Fibroblast of skin of right quadriceps (primary cell): Measurements from ENCODE around the gene ADGRL1.
A peak's percentile ranks its signal among the peaks of the same experiment; 100 is the strongest.
"Not testable (repeated sequence)": the region's sequence is repeated elsewhere in the genome, so short reads cannot be mapped to it uniquely, and the experiment has no call there.

ENCODE experiments used
- DNase-seq: peaks from one replicate; pipeline ENCODE4 v3.0.0-alpha.2; 2013

The ADGRL1 gene

DNA sequence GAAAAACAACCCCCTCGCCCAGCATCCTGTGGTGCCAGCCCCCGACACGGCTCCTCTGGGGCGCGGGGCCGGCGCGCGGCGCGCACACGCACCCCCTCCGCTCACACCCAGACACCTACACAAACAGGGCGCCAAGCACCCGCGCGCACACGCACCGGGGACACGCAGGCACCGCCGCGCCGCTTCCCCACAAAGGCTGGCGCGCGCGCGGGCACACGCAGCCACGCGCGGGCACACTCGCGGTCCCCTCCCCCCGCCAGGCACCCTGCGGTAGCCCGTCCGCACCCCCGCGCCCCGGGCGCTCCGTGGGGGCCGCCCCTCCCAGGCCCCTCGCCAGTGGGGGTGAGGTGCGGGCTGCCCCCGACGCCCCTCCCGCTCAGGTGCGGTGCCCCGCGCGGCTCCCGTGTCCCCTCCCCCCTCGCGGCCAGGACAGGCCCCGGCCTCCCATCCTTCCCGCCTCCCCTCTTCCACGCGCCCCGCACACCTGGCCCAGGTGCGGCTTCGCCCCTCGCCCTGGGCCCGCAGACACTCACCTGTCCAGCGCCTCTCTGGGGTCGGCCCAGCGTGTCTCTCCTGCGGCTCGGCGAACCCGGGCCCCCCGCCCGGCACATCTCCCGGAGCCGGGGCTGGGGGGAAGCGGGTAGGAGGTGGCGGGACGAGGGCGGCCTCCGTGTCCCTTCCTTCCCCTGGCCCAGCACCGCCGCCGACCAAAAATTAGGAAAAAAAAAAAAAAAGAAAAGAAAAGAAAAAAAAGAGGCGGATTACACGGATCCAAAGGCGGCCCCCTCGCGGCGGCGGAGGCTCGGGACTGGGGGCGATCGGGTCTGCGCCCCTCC lies at the start of gene ADGRL1:
Gene ADGRL1, minus strand, starts transcription at position 718 of the 836 bp plus-strand sequence. CDS start 22,567 bp downstream, outside the sequence.
- not testable (repeated sequence) for DNase-seq

DNA sequence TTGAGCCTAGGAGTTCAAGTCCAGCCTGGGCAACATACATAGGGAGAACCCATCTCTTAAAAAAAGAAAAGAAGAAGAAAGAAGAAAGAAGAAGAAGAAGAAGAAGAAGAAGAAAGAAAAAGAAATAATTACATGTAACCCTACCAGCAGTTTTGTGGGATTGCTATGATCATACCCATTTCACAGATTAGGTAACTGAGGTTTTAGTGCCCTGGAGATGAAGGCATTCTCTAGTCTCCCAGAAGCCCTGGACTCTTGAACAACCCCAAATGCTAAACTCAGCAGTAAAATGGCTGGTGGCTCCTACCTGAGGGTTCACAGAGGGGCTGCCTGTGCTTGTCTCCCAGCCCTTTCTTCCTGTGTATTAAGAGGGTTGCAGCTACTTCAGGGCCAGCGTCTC lies 49.3 kb upstream of the ADGRL1 start:
- not testable (repeated sequence) for DNase-seq

DNA sequence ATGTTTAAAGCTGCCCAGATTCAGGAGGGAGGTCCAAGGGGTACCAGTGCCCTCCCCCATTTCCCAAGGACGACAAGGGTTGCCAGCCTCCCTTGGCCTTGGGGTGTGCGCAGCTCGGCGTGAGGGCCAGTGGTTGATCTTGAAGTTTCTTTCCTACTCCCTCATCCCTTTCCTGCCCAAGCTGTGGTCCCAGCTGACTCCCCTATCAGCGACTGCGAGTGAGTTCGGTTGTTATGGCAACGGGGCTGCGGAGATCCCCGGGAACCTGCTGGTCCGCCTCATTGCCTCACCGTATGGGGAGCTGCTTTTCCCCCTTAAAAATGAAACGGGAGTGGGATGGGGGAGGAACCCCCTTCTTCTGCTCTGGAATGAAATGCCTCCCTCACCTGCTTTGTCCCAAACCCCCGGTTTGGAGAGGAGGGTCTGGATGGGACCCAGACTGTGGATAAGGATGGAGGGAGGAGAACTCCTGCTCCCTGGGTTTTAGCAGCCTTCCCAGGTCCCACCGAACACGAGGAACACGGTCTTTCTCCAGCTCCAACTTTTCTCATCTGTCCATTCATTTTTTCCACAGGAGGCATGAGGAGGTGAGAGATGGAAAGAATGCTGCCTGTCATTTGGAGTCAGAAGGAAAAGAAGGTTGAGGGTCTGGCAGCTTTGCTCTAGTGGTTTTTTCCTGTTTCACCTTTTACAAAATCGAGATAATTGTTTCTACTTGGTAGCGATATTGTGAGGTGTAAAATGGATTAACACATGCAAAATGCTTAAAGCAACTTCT lies 48.0 kb upstream of the ADGRL1 start:
- peak; percentile 12 for DNase-seq

DNA sequence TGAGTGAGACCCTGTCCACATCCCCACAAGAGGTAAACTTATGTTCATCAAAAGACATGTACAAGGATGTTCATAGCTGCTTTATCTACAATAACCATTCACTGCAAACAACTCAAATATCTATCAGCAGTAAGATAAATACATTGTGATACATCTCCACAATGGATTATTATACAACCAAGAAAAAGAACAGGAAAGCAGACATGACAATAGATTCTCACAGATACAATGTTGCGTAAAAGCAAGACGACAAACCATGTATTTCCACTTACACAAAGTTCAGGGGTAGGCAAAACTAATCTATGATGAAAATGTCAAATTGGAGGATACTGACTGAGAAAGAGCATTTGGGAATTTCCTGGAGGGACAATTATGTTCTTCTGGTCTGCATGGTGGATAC lies 46.2 kb upstream of the ADGRL1 start:
- DNase-seq: not testable (repeated sequence)

DNA sequence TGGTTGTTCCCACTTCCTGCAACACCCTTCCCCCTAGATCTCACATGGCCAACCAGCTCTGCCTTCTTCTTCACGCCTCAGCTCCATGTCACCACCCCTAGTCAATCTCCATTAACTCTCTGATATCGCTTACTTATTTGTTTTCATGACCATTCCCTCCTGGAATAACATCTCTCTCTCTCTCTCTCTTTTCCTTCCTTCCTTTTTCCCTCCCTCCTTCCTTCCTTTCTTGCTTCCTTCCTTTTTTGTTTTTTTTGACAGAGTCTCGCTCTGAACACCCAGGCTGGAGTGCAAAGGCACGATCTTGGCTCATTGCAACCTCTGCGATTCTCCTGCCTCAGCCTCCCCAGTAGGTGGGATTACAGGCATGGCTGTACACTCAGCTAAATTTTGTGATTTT lies 44.9 kb upstream of the ADGRL1 start:
- no peak for DNase-seq

DNA sequence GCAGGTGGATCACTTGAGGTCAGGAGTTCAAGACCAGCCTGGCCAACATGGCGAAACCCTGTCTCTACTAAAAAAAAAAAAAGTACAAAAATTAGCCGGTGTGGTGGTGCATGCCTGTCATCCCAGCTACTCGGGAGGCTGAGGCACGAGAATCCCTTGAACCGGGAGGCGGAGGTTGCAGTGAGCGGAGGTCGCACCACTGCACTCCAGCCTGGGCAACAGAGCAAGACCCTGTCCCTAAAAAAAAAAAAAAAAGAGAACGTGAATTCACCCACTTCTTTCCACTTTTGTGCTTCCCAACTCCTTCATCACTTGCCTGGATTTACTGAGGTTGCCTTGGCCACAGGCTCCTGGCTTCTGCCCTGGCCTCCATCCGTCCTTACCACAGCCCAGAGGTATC lies 44.3 kb upstream of the ADGRL1 start:
- not testable (repeated sequence) for DNase-seq

DNA sequence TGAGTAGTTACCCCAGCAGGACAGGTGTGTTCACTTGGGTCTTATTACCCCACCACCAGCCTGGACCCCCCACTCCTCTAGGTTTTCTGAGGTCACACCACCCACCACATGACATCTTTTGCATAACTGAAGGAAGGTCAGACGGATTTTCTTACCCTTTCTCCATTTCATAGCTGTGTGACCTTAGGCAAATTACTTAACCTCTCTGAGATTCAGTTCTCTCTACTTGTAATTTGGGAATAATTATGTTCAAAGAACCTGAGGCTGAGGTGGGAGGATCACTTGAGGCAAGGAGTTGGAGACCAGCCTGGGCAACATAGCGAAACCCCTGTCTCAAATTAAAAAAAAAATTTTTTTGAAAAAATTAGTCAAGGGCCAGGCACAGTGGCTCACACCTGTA lies 43.9 kb upstream of the ADGRL1 start:
- DNase-seq: not testable (repeated sequence)

DNA sequence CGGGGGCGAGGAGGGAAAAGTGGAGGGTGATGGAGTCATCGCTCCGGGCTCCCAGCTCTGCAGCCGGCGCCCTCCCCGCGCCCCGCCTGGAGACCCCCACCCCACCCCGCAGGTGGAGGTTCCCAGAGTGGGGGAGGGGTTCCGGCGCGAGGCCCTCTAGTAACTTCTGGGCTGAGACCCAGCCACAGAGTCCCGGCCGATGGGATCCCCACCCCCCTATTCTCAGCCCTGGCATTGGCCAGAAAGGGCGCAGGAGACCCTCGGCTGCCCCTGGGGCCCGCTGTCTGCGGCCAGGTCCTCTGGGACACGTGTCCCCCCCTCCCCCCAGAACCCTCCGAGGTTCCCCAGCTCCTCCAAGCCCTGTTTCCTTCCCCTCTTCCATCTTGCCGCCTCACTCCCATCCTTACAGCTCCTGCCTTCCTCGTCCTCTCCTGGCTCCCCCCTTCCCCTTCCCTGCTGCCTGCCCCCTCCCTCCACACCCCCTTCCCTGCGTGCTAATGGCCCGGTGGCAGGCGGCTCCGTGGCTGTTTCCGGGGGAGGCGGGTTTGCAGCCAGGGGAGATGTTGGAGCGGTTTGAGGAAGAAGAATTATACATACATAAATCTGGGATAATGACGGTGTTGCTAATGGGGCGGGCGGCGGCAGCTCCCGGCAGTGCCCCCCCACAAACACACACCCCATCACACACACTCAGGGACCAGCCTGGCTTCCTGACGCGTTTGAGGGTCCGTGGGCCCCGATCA lies 43.2 kb upstream of the ADGRL1 start:
- DNase-seq: peak; percentile 41

DNA sequence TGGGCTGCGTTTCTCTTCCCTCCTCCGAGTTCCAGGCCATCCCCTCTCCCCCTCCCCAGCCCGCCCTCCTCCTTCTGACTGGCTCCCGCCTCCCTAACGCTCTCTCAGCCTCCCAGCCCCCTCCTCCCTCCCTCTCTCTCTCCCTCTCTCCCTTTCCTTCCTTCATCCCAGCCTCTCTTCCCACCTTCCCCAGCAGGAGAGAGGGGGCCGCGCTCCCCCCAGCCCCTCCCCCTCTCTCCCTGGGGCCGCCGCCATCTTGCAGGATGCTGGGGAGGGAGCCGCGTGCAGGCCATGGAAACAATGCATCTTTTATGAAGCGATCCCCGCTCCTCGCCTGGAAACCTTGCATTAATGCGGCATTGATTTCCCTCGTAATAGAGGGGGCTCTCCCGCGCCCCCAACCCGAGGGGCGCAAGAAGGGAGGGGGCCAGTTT lies 42.6 kb upstream of the ADGRL1 start:
- peak; percentile 85 for DNase-seq

DNA sequence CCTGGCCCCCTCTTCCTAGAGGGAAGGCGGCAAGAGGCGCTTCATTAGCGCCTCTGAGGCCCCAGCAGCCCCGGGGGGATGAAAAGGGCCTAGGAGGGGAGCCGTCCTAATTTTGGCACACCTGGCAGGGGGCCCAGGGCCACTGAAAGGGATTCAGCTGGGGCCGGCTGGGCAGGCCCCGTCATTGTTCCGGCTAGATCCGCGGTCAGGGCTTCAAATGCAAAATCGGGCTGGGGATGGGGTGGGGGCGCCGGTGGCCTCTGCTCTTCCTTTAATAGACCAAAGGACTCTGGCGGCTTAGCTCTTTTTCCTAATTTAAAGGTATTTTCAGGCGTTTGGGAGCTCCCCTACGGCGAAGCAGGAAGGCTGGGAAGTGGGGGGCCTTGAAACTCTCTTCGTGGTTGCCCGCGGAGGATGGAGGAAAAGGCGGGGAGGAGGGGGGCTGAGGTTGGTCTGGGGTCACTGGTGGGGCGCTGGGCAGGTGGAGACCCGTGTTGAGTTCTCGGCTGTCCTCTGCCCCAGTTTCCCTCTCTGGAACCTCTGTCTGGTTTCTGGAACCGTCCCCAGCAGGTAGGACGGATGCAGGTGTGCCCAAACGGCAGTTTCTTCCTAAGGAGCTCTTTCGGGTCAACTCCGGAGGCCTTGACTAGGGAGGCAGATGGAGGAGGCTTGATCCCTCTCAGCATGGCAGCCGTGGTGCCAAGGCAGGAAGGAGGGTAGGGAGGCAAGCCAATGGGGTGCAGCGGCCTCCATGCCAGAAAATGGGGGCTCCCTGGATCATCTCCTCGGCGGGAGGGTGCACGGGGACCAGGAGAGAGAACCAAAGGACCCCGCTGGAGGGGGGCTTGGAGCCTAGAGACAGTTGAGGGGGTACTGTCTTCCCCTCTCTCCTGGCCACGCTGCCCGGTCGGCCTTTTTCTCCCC lies 41.8 kb upstream of the ADGRL1 start:
- not testable (repeated sequence) for DNase-seq

DNA sequence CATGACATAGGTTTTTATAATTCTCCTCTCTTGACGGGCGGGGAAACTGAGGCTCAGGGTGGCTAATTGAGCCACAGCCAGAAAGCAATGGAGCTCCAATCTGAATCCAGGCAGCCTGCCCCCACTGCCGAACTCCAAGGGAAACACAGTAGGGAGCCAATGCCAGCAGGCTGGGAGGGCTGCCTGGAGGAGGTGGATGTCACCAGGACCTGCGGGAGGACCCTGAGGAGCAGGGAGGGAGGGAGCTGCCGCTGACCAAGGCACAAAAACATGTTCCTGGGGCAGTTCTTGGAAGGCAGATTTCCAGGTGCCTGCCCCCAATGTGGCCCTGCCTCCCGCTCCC lies 41.2 kb upstream of the ADGRL1 start:
- DNase-seq: not testable (repeated sequence)

DNA sequence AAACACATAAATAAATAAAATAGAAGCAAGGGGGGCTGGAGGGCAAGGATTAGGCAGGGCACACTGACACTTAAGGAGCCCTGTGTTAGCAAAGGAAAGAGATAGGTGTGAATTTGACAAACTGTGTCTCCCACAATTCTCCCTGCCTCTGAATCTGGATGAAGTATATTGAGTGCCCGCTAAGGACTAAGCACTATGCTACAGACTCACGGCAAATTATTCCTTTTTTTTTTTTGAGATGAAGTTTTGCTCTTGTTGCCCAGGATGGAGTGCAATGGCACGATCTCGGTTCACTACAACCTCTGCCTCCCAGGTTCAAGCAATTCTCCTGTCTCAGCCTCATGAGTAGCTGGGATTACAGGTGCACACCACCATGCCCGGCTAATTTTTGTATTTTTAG lies 38.4 kb upstream of the ADGRL1 start:
- DNase-seq: not testable (repeated sequence)

DNA sequence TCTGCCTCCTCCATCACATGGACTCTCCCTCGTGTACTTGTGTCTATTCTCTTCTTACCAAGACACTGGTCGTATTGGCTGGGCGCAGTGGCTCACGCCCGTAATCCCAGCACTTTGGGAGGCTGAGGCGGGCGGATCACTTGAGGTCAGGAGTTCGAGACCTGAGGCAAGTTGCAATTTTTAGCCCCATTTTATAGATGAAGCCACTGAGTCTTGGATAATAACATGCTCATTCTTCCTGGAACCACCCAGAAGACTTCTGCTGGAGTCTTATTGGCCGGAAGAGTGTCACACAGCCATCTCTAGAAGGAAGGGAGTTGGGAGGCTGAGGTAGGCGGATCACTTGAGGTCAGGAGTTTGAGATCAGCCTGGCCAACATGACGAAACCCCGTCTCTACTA lies 37.7 kb upstream of the ADGRL1 start:
- not testable (repeated sequence) for DNase-seq

DNA sequence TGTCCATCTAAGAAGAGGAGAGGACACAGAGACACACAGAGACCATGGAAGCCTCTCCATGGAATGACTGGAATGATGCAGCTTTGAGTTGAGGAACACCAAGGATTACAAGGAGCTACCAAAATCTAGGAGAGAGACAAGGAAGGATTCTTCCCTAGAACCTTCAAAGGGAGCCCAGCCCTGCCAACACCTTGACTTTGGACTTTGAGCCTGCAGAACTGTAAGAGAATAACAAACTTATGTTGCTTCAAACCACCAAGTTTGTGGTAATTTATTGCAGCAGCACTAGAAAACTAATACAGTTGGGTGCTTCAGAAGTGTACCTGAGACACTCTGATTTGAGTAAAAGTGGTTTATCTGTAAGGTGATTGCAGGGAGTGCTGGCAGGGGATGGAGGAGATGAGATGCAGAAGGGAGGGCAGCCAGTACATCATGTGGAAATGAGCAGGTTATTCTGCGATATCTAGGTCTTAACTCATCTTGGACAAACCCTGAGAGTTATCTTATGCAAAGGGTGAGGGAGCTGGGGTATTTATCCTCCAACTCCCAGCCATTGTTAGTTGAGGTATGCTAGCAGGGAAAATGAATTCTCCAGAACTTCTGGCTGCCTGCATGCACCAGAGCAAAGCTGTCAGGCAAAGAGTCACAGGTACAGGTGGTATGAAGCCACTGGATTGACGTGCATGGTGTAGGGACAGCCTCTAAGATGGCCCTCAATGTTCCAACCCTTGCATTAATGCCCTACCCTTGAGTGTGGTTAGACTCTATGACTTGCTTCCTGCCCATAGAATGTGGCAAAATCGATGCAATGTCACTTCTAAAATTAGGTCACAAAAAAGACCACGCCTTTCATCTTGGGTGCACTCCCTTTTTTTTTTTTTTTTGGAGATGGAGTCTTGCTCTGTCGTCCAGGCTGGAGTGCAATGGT lies 31.3 kb upstream of the ADGRL1 start:
- DNase-seq: no peak

DNA sequence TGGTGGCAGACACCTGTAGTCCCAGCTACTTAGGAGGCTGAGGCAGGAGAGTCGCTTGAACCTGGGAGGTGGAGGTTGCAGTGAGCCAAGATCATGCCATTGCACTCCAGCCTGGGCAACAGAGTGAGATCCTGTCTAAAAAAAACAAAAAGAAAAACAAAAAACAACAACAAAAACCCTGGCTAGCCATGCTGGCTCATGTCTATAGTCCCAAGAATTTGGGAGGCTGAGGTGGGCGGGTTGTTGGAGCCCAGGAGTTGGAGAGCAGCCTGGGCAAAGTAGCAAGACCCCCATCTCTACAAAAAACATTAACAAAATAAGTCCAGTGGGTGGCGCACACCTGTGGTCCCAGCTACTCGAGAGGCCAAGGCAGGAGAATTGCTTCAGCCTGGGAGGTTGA lies 27.0 kb upstream of the ADGRL1 start:
- not testable (repeated sequence) for DNase-seq

DNA sequence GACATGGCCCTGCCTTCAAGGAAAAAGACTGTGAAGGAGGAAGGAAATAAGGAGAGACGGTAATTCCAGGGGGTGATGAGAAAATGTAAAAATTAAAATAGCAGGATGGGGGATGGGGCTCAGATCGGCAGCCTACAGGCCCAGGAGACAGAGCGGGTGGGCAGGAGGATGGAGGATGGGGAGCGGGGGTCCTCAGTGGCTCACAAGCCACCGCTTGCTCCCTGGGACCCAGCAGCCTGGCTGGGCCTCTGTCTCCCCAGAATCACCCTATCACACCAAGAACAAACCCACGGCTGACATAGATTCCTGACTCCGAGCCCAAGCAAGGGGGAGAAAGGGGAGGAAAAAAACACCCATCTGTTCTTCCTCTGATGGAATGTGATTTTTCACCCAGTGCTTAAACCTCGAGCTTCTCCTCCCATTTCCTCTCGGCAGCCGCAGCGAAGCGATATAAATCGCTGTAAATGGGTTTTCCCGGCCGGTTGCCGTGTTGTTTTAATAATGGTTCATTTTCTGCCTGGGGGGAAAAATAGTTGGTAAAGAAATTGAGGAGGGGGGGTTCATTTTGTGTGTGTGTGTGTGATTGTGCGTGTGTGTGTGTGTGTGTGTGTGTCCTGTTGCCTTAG lies 22.6 kb upstream of the ADGRL1 start:
- peak; percentile 65 for DNase-seq

DNA sequence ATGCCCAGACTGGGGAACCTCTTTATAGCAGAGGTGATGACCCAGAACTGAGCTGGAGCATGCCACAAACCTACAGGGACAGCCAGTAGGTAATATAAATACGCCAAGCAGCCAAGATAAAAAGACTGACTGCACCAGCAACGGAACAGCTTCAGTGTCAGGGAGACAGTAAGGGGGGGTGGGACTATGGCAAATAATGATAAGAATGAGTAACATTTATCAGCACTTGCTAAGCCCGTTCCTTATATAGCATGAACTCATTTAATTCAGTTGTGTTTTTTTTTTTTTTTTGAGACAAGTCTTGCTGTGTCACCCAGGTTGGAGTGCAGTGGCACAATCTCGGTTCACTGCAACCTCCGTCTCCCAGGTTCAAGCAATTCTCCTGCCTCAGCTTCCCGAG lies 20.5 kb upstream of the ADGRL1 start:
- DNase-seq: not testable (repeated sequence)

DNA sequence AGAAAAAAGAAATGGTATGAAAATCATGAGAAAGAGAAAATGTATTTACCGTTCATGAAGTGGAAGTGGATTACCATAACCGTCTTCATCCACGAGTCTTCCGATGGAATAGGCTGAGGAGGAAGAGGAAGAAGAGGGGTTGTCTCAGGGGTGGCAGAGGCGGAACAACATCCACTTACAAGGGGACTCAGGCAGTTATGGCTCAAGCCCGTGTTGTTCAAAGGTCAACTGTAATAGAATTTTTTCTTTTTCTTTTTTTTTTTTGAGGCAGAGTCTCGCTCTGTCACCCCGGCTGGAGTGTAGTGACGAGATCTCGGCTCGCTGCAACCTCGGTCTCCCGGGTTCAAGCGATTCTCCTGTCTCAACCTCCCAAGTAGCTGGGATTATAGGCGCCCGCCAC lies 16.9 kb upstream of the ADGRL1 start:
- no peak for DNase-seq

DNA sequence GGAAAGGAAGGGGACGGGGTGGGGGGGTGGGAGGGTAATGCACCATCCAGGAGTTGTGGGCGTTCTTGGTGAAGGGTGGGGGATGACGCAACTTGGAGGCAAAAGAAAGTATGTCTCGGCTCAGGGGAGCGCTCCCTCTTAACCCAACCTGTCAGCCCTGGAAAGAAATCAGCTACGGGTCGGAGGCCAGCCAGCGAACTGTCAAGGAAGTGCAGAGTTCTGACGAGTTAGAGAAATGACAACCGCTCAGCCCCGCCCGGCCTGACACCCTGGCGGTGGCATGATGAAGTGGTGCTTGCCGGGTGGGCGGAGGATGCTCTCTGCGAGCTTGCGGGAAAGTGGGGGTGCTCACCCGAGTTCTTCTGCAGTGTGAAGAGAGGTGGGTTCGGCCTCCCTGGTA lies 15.4 kb upstream of the ADGRL1 start:
- peak; percentile 30 for DNase-seq

DNA sequence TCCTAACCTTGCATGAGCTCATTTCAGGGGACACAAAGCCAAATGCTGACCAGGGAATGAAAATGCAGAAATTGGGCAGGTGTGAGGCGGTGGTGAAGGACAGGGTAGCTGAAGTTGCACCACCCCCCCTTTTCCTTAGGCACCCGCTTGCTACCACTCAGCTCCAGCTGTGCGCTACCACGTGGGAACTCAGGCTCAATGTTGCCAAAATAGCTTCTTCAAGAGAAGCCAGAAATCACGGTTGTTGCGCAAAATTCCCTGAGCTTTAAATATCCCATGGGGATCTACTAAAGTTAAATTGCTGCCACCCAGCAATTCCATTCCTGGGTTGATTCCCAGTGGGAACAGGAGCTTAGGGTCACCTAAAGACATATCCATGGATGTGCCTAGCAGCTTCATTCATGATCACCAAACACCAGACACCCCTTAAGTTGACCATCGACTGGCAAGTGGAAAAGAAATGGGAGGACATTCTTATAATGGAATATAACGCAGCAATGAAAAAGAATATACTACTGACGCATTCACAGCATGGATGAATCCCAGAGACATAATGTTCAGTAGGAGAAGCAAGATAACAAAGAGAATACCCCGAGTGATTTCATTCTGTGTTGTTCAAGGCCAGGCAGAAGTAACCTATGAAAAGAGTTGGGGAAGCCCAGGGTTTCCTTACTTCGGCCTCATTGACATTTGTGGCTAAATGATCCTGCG lies 12.8 kb upstream of the ADGRL1 start:
- no peak for DNase-seq
